OCI-LY1 (cell line): Measurements from ENCODE around the gene CCDC86.

Experiments used
- EZH2 ChIP-seq: fragments of 200-600 bp; sonication (generic), shearing (Covaris generic); IDR thresholded peaks from 2 replicates; pipeline ENCODE4 v1.8.0; 2017; ENCODE audit warnings: borderline replicate concordance, mixed run types, mild to moderate bottlenecking, antibody characterized with exemption, low read length, moderate library complexity, mixed read lengths
- TF ChIP-seq, protein P1 (sequence below): fragments of 200-600 bp; sonication (generic), shearing (Covaris generic); IDR thresholded peaks from 2 replicates; pipeline ENCODE4 v1.5.1; 2017; ENCODE audit warnings: mild to moderate bottlenecking, antibody characterized with exemption, low read length, moderate library complexity, mixed read lengths

DNA sequence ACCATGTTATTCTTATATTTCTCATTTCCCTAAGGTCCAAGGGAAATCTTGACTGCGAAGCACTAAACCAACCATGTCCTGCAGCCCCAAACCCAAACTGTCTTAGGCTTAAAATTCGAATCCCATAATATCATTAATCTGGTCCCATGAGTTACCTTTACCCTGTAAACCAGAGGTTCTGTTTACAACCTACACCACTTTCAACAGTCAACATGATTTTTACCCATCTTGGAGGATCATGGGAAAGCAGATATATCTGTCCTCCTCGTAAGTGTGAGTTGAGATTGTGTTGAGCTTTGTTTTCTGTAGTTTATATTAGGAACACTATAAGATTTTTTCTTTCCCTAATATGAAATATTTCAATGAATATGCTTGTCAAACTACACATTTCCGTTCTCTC lies 58.1 kb downstream of the CCDC86 start:
- TF ChIP-seq, protein P1, sequence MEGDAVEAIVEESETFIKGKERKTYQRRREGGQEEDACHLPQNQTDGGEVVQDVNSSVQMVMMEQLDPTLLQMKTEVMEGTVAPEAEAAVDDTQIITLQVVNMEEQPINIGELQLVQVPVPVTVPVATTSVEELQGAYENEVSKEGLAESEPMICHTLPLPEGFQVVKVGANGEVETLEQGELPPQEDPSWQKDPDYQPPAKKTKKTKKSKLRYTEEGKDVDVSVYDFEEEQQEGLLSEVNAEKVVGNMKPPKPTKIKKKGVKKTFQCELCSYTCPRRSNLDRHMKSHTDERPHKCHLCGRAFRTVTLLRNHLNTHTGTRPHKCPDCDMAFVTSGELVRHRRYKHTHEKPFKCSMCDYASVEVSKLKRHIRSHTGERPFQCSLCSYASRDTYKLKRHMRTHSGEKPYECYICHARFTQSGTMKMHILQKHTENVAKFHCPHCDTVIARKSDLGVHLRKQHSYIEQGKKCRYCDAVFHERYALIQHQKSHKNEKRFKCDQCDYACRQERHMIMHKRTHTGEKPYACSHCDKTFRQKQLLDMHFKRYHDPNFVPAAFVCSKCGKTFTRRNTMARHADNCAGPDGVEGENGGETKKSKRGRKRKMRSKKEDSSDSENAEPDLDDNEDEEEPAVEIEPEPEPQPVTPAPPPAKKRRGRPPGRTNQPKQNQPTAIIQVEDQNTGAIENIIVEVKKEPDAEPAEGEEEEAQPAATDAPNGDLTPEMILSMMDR, result no peak
- TF ChIP-seq EZH2, result no peak
